ENCODE measurements around the gene NINJ2. TPM values are rescaled to one million over a fixed set of nuclear protein-coding genes. Genes with fewer than 3 reads are reported as not detected.
"Not testable (repeated sequence)": the region's sequence is repeated elsewhere in the genome, so short reads cannot be mapped to it uniquely, and the experiment has no call there.

The NINJ2 gene, protein sequence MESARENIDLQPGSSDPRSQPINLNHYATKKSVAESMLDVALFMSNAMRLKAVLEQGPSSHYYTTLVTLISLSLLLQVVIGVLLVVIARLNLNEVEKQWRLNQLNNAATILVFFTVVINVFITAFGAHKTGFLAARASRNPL
- total RNA-seq (3.2 TPM), polyA plus RNA-seq (ENCODE audit: insufficient read depth in 1 of 8, insufficient read length in 8 of 8, low replicate concordance in 1 of 8) (1 to 10 TPM; 3.3 to 6.6 (median 5.5) TPM)
- long read RNA-seq, donor 1, partial matches to known transcripts: 0 of 1 reads
- long read RNA-seq, donor 1, other reads (novel, unspliced or antisense): 0 of 1 reads
- long read RNA-seq, donor 2: 0 reads
- long read RNA-seq, donor 3, partial matches to known transcripts: 0 of 2 reads
- long read RNA-seq, donor 3, other reads (novel, unspliced or antisense): 0 of 2 reads
- long read RNA-seq, donor 4: 0 reads
- long read RNA-seq, donor 5, partial matches to known transcripts: 0 of 2 reads
- long read RNA-seq, donor 5, other reads (novel, unspliced or antisense): 0 of 2 reads
- long read RNA-seq, donor 6, partial matches to known transcripts: 0 of 2 reads
- long read RNA-seq, donor 6, other reads (novel, unspliced or antisense): 0 of 2 reads
- long read RNA-seq, donor 7, partial matches to known transcripts: 0 of 4 reads
- long read RNA-seq, donor 7, other reads (novel, unspliced or antisense): 0 of 4 reads
- long read RNA-seq, donor 8, partial matches to known transcripts: 0 of 4 reads
- long read RNA-seq, donor 8, other reads (novel, unspliced or antisense): 0 of 4 reads
- long read RNA-seq, donor 9, partial matches to known transcripts: 0 of 1 reads
- long read RNA-seq, donor 9, other reads (novel, unspliced or antisense): 0 of 1 reads
- long read RNA-seq, donor 10, partial matches to known transcripts: 0 of 1 reads
- long read RNA-seq, donor 10, other reads (novel, unspliced or antisense): 0 of 1 reads
- long read RNA-seq, donor 11, partial matches to known transcripts: 0 of 1 reads
- long read RNA-seq, donor 11, other reads (novel, unspliced or antisense): 0 of 1 reads

DNA sequence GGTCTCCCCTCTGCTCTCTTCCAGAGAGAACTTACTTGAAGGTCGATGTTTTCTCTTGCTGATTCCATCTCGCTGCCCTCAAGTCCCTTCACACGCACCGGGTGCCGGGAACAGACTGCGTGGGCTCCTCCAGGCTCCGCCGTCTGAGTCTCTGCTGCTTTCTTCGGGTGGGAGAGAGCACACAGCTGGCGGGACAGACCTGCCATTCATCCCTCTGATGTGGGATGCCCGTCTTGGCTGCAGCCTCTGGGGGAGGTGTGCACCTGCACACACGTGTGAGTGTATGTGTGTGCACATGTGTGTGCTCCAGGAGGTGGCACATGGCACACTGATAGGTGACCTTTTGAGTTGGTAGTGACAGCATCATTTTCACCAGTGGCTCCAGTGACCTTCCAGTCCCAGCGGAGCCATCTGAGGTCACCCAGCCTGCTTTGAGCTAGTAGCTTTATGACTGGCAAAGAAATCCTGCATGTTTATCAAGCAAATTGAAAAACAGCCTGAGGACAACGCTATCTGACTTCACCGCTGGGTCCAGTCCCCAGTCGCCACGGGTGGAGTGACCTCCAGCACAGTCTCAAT lies at the start of gene NINJ2:
TSS of gene NINJ2 (minus strand) at position 153 of the 579 bp plus-strand sequence. CDS start at position 68, 85 bp downstream.
- Histone ChIP-seq H3K9me3 (replicated peaks; ENCODE audit: control insufficient read depth, low read depth, low read length) (no peaks in the 10 kb centered on the region), H3K36me3 (ENCODE audit: control insufficient read depth, insufficient read depth, low read length) (no peaks in the 10 kb centered on the region), H3K4me3 (ENCODE audit: low read length) (peak within 1 kb of the TSS; percentile 1), H3K27ac (ENCODE audit: low read length) (peak within 1 kb of the TSS; percentile 65), H3K4me1 (ENCODE audit: control insufficient read depth, insufficient read depth, low read length) (peaks cover 13% of the 10 kb centered on the region), H3K27me3 (ENCODE audit: control insufficient read depth, insufficient read depth, low read length) (peaks cover 2% of the 10 kb centered on the region)
- 33% methylated on average over 15 of the region's 17 CpGs for WGBS (ENCODE audit: insufficient coverage)
- DNase-seq: no peak

DNA sequence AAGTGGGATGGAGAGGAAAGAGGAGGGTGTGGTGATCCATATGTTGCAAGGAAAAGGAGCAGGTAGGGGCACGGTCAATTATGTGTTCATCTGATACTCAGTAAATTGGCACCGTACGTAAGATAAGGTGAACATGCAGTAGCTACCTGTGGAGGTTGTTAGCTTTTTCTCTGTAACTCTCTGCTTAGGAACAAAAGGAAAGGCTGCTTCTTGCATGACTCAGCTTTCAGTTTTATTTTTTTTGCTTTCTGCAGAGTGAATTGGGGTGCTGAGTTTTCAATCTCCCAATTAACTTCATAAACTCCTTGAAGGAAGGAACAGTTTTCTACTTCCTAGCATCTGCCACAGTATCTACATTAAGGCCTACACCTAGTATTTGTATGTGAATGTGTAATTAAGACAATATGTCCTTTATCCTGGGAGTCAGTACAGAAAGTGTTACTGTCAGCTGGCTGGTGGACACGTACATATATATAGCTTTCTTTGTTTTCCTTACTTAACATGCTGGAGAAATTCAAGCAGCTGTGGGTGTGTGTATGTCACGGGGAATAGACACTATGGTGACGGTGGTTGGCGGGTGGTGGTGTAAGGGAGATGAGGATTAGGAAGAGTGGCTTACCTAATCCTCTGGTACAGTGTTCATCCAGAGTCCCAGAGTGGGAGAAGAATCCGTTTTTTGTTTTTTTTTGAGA lies 49.1 kb upstream of the NINJ2 start:
- H3K4me3 ChIP-seq (ENCODE audit: low read length): no peak overlapping the region
- H3K27me3 ChIP-seq (ENCODE audit: control insufficient read depth, insufficient read depth, low read length): no peaks in the 10 kb centered on the region
- peak; percentile 72 for DNase-seq
- WGBS (ENCODE audit: insufficient coverage): 31% methylated on average over 4 of the region's 8 CpGs
- no peaks in the 10 kb centered on the region for H3K9me3 ChIP-seq (replicated peaks; ENCODE audit: control insufficient read depth, low read depth, low read length)
- H3K27ac ChIP-seq (ENCODE audit: low read length): peak overlapping the region; percentile 38
- no peaks in the 10 kb centered on the region for H3K36me3 ChIP-seq (ENCODE audit: control insufficient read depth, insufficient read depth, low read length)
- peaks cover 15% of the 10 kb centered on the region for H3K4me1 ChIP-seq (ENCODE audit: control insufficient read depth, insufficient read depth, low read length)

DNA sequence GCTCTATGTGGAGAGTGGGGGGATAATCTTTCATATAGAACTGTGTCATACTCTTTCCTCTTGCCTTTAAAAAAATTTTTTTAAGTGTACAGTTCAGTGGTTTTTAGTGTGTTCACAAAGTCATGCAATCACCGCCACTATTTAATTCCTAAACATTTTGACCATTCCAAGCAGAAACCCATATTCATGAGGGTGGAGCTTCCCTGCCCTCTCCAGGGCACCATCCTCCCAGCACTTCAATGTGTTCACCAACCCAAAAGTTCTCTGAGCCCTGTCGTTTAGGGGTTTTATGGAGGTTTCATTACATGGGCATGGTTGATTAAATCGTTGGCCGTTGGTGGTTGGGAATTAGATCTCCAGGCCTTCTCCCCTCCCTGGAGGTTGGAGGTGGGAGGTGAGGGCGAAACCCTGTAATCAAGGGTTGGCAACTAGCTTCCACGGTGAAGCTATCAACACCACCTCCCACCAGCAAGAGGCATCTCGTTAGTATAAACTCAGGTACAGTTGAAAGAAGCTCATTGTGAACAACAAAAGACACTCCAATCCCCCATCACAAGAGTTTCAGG lies 46.3 kb upstream of the NINJ2 start:
- no peak overlapping the region for H3K4me3 ChIP-seq (ENCODE audit: low read length)
- no peaks in the 10 kb centered on the region for H3K9me3 ChIP-seq (replicated peaks; ENCODE audit: control insufficient read depth, low read depth, low read length)
- DNase-seq: no peak
- WGBS (ENCODE audit: insufficient coverage): 60% methylated on average over 1 of the region's 7 CpGs
- no peak overlapping the region for H3K27ac ChIP-seq (ENCODE audit: low read length)
- no peaks in the 10 kb centered on the region for H3K36me3 ChIP-seq (ENCODE audit: control insufficient read depth, insufficient read depth, low read length)
- H3K4me1 ChIP-seq (ENCODE audit: control insufficient read depth, insufficient read depth, low read length): peaks cover 11% of the 10 kb centered on the region
- no peaks in the 10 kb centered on the region for H3K27me3 ChIP-seq (ENCODE audit: control insufficient read depth, insufficient read depth, low read length)

DNA sequence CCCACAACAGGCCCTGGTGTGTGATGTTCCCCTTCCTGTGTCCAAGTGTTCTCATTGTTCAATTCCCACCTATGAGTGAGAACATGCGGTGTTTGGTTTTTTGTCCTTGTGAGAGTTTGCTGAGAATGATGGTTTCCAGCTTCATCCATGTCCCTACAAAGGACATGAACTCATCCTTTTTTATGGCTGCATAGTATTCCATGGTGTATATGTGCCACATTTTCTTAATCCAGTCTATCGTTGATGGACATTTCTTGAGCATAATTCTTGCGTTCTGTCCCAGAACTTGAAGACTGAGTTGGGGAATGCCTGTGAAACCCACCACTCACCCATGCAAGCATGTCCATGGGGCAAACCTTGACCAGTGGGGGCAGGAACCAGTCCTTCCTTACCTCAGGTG lies 44.8 kb upstream of the NINJ2 start:
- H3K36me3 ChIP-seq (ENCODE audit: control insufficient read depth, insufficient read depth, low read length); DNase-seq; H3K4me3 ChIP-seq (ENCODE audit: low read length); H3K9me3 ChIP-seq (replicated peaks; ENCODE audit: control insufficient read depth, low read depth, low read length); H3K4me1 ChIP-seq (ENCODE audit: control insufficient read depth, insufficient read depth, low read length); H3K27ac ChIP-seq (ENCODE audit: low read length); H3K27me3 ChIP-seq (ENCODE audit: control insufficient read depth, insufficient read depth, low read length): not testable (repeated sequence)
- no CpG with 5 or more reads among the region's 3 CpGs for WGBS (ENCODE audit: insufficient coverage)

GRCh38 chr12:704516-705242 lies 41.4 kb upstream of the NINJ2 start:
- Histone ChIP-seq H3K4me3 (ENCODE audit: low read length) (no peak overlapping the region), H3K4me1 (ENCODE audit: control insufficient read depth, insufficient read depth, low read length) (peaks cover 5% of the 10 kb centered on the region), H3K9me3 (replicated peaks; ENCODE audit: control insufficient read depth, low read depth, low read length) (no peaks in the 10 kb centered on the region), H3K27ac (ENCODE audit: low read length) (no peak overlapping the region), H3K27me3 (ENCODE audit: control insufficient read depth, insufficient read depth, low read length) (no peaks in the 10 kb centered on the region), H3K36me3 (ENCODE audit: control insufficient read depth, insufficient read depth, low read length) (no peaks in the 10 kb centered on the region)
- 55% methylated on average over 4 of the region's 5 CpGs for WGBS (ENCODE audit: insufficient coverage)
- no peak for DNase-seq

DNA sequence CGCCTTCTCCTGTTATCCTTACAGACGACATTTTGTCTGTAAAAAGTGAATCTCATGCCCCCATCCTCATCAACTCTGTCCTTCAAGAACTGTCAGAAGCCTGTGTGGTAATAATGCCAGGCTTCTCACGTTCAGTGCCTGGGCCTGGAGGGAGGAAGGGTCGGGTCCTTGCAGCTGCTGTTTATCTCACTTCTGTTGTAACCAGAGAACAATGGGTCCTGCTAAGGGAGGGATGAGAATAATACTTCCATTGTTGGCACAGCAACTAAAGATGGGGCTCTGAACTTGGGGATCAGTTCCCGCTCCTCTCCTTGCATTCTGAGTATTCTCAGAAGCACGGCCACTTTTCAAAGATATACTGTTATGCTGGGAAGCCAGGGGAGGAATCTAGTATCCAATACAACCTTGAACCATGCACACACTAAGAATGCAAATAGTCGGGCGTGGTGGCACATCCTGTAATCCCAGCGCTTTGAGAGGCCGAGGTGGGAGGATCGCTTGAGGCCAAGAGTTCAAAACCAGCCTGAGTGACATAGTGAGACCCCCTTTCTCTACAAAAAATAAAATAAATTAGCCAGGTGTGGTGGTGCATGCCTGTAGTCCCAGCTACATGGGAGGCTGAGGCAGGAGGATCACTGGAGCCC lies 38.8 kb upstream of the NINJ2 start:
- Histone ChIP-seq H3K36me3 (ENCODE audit: control insufficient read depth, insufficient read depth, low read length) (no peaks in the 10 kb centered on the region), H3K27me3 (ENCODE audit: control insufficient read depth, insufficient read depth, low read length) (no peaks in the 10 kb centered on the region), H3K9me3 (replicated peaks; ENCODE audit: control insufficient read depth, low read depth, low read length) (peaks cover 10% of the 10 kb centered on the region), H3K4me3 (ENCODE audit: low read length) (no peak overlapping the region), H3K4me1 (ENCODE audit: control insufficient read depth, insufficient read depth, low read length) (peaks cover 5% of the 10 kb centered on the region), H3K27ac (ENCODE audit: low read length) (no peak overlapping the region)
- 63% methylated on average over 1 of the region's 11 CpGs for WGBS (ENCODE audit: insufficient coverage)
- DNase-seq: no peak

GRCh38 chr12:700016-700415 lies 36.8 kb upstream of the NINJ2 start:
- no peak for DNase-seq
- peaks cover 12% of the 10 kb centered on the region for H3K9me3 ChIP-seq (replicated peaks; ENCODE audit: control insufficient read depth, low read depth, low read length)
- WGBS (ENCODE audit: insufficient coverage): 40% methylated on average over 1 of the region's 4 CpGs
- peaks cover 5% of the 10 kb centered on the region for H3K4me1 ChIP-seq (ENCODE audit: control insufficient read depth, insufficient read depth, low read length)
- no peak overlapping the region for H3K4me3 ChIP-seq (ENCODE audit: low read length)
- no peak overlapping the region for H3K27ac ChIP-seq (ENCODE audit: low read length)
- no peaks in the 10 kb centered on the region for H3K27me3 ChIP-seq (ENCODE audit: control insufficient read depth, insufficient read depth, low read length)
- no peaks in the 10 kb centered on the region for H3K36me3 ChIP-seq (ENCODE audit: control insufficient read depth, insufficient read depth, low read length)

GRCh38 chr12:698222-698621 lies 35.0 kb upstream of the NINJ2 start:
- not testable (repeated sequence) for H3K27ac ChIP-seq (ENCODE audit: low read length); H3K36me3 ChIP-seq (ENCODE audit: control insufficient read depth, insufficient read depth, low read length); H3K4me3 ChIP-seq (ENCODE audit: low read length); H3K27me3 ChIP-seq (ENCODE audit: control insufficient read depth, insufficient read depth, low read length); DNase-seq; H3K4me1 ChIP-seq (ENCODE audit: control insufficient read depth, insufficient read depth, low read length)
- peaks cover 12% of the 10 kb centered on the region for H3K9me3 ChIP-seq (replicated peaks; ENCODE audit: control insufficient read depth, low read depth, low read length)
- 100% methylated on average over 2 of the region's 4 CpGs for WGBS (ENCODE audit: insufficient coverage)

Measured in muscle of leg (tissue), 16 donors.